AG04449 (cell line): ENCODE data around the gene TRIOBP.

Experiments
- CTCF ChIA-PET: fragments of 350-600 bp; formaldehyde crosslinking; extraction: SDS; loops from one replicate; lab custom pipeline; 2021; ENCODE audit warnings: antibody characterized with exemption; lab: Yijun Ruan, JAX
- POLR2A ChIA-PET: fragments of 400-600, 350-600 bp; formaldehyde crosslinking; extraction: SDS; loops from one replicate; lab custom pipeline; 2020; ENCODE audit warnings: antibody characterized with exemption, inconsistent platforms; lab: Yijun Ruan, JAX
- DNase-seq: peaks from one replicate; pipeline ENCODE4 v3.0.0-alpha.2; 2010; ENCODE audit warnings: low read depth, low spot score
- H3K4me3 ChIP-seq: 2 replicates; pipeline ENCODE4 v1.5.1; 2011; ENCODE audit warnings: low read depth, mild to moderate bottlenecking, control low read depth, low read length
- TF ChIP-seq, protein P1 (sequence below): IDR thresholded peaks from one replicate; pipeline ENCODE4 v1.5.1; 2011; ENCODE audit warnings: mild to moderate bottlenecking, moderate library complexity, low read length, control low read depth, inconsistent platforms; ENCODE audit not compliant: insufficient read depth; ENCODE audit errors: missing control alignments

TRIOBP gene

GRCh38 chr22:37663521-37664140, 33.2 kb upstream of the TRIOBP start:
- TF ChIP-seq, protein P1, sequence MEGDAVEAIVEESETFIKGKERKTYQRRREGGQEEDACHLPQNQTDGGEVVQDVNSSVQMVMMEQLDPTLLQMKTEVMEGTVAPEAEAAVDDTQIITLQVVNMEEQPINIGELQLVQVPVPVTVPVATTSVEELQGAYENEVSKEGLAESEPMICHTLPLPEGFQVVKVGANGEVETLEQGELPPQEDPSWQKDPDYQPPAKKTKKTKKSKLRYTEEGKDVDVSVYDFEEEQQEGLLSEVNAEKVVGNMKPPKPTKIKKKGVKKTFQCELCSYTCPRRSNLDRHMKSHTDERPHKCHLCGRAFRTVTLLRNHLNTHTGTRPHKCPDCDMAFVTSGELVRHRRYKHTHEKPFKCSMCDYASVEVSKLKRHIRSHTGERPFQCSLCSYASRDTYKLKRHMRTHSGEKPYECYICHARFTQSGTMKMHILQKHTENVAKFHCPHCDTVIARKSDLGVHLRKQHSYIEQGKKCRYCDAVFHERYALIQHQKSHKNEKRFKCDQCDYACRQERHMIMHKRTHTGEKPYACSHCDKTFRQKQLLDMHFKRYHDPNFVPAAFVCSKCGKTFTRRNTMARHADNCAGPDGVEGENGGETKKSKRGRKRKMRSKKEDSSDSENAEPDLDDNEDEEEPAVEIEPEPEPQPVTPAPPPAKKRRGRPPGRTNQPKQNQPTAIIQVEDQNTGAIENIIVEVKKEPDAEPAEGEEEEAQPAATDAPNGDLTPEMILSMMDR, result no peak
- ChIA-PET POLR2A (interaction anchor here (0.6 to 2.0 kb wide), 3 partner anchors 11 to 31 kb away, joined by 3 to 7 read pairs (median 3); partner anchors contain the start of gene LGALS1), CTCF (interaction anchor here (1.0 to 26.0 kb wide), 4 partner anchors 11 to 153 kb away, joined by 3 to 430 read pairs (median 18); partner anchors contain the start of genes LGALS1 and SH3BP1)
- H3K4me3 ChIP-seq, result no peak overlapping the region
- DNase-seq, result no peak

GRCh38 chr22:37664249-37665101, 32.4 kb upstream of the TRIOBP start:
- TF ChIP-seq, protein P1, result no peak
- ChIA-PET CTCF (interaction anchor here (0.9 to 26.0 kb wide), 4 partner anchors 10 to 37 kb away, joined by 3 to 430 read pairs (median 18); partner anchors contain the start of genes LGALS1 and SH3BP1), POLR2A (interaction anchor here (0.9 to 2.0 kb wide), 2 partner anchors 10 to 13 kb away, joined by 3 to 7 read pairs; partner anchors contain the start of gene LGALS1)
- no peak for DNase-seq
- no peak overlapping the region for H3K4me3 ChIP-seq

DNA sequence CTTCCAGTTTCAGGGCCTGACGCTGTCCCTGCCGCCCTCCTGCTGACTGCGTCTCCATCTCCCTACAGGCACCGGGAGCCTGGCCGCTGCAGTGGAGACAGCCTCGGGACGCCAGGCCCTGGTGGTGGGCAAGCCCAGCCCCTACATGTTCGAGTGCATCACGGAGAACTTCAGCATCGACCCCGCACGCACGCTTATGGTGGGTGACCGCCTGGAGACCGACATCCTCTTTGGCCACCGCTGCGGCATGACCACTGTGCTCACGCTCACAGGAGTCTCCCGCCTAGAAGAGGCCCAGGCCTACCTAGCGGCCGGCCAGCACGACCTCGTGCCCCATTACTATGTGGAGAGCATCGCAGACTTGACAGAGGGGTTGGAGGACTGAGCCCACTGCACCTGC, 31.4 kb upstream of the TRIOBP start:
- no peak overlapping the region for H3K4me3 ChIP-seq
- ChIA-PET CTCF (interaction anchor here (0.9 to 26.0 kb wide), 4 partner anchors 16 to 59 kb away, joined by 3 to 430 read pairs (median 10); partner anchors contain the start of gene SH3BP1), POLR2A (interaction anchor here (2.0 kb wide), 1 partner anchor 9 kb away, joined by 7 read pairs; the partner anchor contains the start of gene LGALS1)
- DNase-seq, result no peak
- TF ChIP-seq, protein P1, result no peak

DNA sequence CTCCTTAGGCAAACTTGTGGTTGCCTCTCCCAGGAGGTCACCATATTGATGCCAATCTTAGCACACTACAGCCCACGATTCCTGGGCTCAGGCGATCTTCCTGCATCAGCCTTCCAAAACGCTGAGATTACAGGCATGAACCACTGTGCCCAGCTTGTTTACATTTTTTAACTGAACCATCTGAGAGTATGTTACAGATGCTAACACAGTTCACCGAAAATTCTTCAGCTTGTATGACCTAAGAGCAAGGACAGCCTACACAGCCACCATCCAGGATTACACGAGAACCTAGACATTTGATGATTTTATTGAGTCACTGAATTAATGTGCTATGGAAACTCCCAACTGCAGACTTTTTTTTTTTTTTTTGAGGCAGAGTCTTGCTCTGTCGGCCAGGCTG, 27.3 kb upstream of the TRIOBP start:
- DNase-seq, result no peak

DNA sequence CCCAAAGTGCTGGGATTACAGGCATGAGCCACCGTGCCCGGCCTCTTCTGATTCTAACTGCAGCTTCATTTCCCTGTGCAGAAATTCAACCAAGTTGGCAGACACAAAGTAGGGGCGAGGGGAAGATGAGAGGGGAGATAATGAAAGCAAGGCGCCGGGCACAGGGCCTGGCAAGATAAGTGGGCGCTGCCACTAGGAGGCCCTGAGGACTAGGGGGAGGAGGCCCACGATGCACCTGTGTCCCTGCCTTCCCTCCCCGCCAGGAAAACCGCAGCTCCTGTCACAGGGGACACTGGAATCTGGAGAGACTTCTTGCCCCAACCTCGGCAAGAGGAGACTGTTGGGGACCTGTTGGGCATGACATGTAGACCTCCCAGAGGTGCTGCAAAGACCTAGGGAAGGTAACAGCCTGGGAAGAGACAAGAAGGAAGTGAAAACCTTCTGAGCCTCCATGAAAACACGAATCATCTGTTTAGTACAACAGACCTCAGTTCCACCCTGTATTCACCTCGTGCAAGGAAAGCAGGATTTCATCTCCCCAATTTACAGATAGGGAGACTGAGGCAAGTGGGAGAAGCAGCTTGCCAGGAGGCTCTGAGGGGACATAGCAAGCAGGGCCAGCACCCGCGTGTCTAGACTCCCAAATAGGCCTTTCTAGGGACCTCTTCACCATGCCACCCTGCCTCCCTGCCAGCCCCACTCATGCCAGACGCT, 24.5 kb upstream of the TRIOBP start:
- H3K4me3 ChIP-seq, result no peak overlapping the region
- ChIA-PET POLR2A (no interaction called here), CTCF (interaction anchor here (4.0 to 26.0 kb wide), 3 partner anchors 9 to 33 kb away, joined by 20 to 430 read pairs (median 32); partner anchors contain the start of gene SH3BP1)
- TF ChIP-seq, protein P1, result no peak
- DNase-seq, result no peak

More for the DNA sequence above, 27.3 kb upstream of the TRIOBP start:
- POLR2A ChIA-PET, result interaction anchor here (1.1 to 1.3 kb wide), 2 partner anchors 10 to 11 kb away, joined by 3 to 5 read pairs; partner anchors contain the start of gene PDXP
- TF ChIP-seq, protein P1, result no peak
- CTCF ChIA-PET, result interaction anchor here (1.1 to 26.0 kb wide), 4 partner anchors 8 to 63 kb away, joined by 3 to 430 read pairs (median 8); partner anchors contain the start of genes SH3BP1 and TRIOBP
- no peak overlapping the region for H3K4me3 ChIP-seq
